ENCODE results near the gene COL18A1.

COL18A1 gene

DNA sequence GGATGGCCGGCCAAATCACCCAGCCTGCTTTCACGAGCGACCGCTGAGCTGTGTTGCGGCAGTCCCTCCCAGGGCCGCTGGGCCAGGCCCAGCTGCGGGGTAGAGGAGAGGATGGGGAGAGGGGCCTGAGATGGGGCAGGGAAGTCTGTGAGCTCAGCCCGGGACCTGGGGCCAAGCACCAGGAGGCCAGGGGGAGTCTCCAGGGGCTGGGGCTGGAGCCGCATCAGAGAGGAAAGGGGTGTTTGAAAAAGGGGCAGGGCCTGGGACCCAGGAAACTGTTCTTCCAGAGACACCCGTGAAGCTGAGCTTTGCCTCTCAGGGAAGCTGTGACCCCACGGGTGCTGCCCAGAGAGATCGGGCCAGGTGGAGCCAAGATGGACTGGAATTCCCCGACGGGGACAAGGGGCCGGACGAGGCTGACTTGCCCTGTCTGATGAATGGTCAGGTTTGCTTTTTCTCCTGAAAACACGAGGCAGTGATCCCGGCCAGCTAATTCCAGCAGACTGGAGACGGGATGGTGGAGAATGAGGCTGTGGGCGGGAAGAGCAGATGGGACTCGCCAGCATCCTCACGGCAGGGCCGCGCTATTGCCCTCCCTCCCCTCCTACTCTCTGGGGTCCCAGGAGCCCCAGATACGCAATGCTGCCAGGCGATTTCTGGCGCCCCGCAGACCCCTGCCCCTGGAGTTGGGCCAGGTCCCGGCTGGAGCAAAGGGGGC, 40.3 kb upstream of the COL18A1 start:
- Histone ChIP-seq H3K9me3 (ENCODE audit: insufficient read depth, low read length, severe bottlenecking) (no peaks in the 10 kb centered on the region), H3K27me3 (ENCODE audit: insufficient read depth, low read length, poor library complexity) (peaks cover 2% of the 10 kb centered on the region), H3K4me1 (ENCODE audit: insufficient read depth, low read length) (no peaks in the 10 kb centered on the region), H4K20me1 (ENCODE audit: insufficient read depth, low read length) (peaks cover 4% of the 10 kb centered on the region), H3K4me3 (ENCODE audit: low read depth in 1 of 2, low read length in 2 of 2) (no peak overlapping the region), H3K27ac (ENCODE audit: low read length) (no peak overlapping the region), H3K79me2 (ENCODE audit: insufficient read depth, low read length) (no peaks in the 10 kb centered on the region), H3K4me2 (ENCODE audit: insufficient read depth, low read length) (no peak overlapping the region), H3K36me3 (ENCODE audit: insufficient read depth, low read length) (no peaks in the 10 kb centered on the region), H2AFZ (ENCODE audit: low read depth, low read length) (no peak overlapping the region), H3K9ac (ENCODE audit: low read depth, low read length) (no peak overlapping the region)
- no peak for ATAC-seq (ENCODE audit: insufficient read depth, low read depth)
- TF ChIP-seq, protein P1, sequence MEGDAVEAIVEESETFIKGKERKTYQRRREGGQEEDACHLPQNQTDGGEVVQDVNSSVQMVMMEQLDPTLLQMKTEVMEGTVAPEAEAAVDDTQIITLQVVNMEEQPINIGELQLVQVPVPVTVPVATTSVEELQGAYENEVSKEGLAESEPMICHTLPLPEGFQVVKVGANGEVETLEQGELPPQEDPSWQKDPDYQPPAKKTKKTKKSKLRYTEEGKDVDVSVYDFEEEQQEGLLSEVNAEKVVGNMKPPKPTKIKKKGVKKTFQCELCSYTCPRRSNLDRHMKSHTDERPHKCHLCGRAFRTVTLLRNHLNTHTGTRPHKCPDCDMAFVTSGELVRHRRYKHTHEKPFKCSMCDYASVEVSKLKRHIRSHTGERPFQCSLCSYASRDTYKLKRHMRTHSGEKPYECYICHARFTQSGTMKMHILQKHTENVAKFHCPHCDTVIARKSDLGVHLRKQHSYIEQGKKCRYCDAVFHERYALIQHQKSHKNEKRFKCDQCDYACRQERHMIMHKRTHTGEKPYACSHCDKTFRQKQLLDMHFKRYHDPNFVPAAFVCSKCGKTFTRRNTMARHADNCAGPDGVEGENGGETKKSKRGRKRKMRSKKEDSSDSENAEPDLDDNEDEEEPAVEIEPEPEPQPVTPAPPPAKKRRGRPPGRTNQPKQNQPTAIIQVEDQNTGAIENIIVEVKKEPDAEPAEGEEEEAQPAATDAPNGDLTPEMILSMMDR (IDR thresholded peaks at IDR 0.05; ENCODE audit: borderline replicate concordance, extremely low read depth, low read length, poor library complexity, severe bottlenecking), result no peak
- no peak for TF ChIP-seq EZH2 (IDR thresholded peaks at IDR 0.05; ENCODE audit: borderline replicate concordance, low read depth, low read length, severe bottlenecking)
- no peak for DNase-seq

DNA sequence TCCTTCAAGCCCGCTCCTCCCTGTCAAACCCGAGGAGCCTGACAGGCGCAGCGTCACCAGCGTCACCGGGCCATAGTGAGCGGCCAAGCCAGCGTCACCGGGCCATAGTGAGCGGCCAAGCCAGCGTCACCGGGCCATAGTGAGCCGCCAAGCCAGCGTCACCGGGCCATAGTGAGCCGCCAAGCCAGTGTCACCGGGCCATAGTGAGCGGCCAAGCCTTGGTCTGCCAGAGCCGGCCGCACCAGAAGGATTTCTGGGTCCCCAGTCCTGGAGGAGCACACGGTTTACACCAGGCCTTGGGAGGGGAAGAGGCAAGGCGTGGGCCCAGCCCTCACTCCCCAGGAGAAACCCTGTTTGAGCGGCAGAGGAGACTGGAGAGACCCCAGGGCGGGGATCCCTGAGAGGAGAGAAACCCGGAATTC, 39.8 kb upstream of the COL18A1 start:
- Histone ChIP-seq H3K9me3 (ENCODE audit: insufficient read depth, low read length, severe bottlenecking) (no peaks in the 10 kb centered on the region), H3K79me2 (ENCODE audit: insufficient read depth, low read length) (no peaks in the 10 kb centered on the region), H3K4me1 (ENCODE audit: insufficient read depth, low read length) (no peaks in the 10 kb centered on the region), H3K9ac (ENCODE audit: low read depth, low read length) (no peak overlapping the region), H3K27me3 (ENCODE audit: insufficient read depth, low read length, poor library complexity) (peaks cover 2% of the 10 kb centered on the region), H2AFZ (ENCODE audit: low read depth, low read length) (no peak overlapping the region), H3K4me2 (ENCODE audit: insufficient read depth, low read length) (no peak overlapping the region), H3K36me3 (ENCODE audit: insufficient read depth, low read length) (no peaks in the 10 kb centered on the region), H4K20me1 (ENCODE audit: insufficient read depth, low read length) (peaks cover 4% of the 10 kb centered on the region), H3K4me3 (ENCODE audit: low read depth in 1 of 2, low read length in 2 of 2) (no peak overlapping the region), H3K27ac (ENCODE audit: low read length) (no peak overlapping the region)
- no peak for DNase-seq
- no peak for TF ChIP-seq EZH2 (IDR thresholded peaks at IDR 0.05; ENCODE audit: borderline replicate concordance, low read depth, low read length, severe bottlenecking)
- TF ChIP-seq, protein P1 (IDR thresholded peaks at IDR 0.05; ENCODE audit: borderline replicate concordance, extremely low read depth, low read length, poor library complexity, severe bottlenecking), result no peak
- no peak for ATAC-seq (ENCODE audit: insufficient read depth, low read depth)

DNA sequence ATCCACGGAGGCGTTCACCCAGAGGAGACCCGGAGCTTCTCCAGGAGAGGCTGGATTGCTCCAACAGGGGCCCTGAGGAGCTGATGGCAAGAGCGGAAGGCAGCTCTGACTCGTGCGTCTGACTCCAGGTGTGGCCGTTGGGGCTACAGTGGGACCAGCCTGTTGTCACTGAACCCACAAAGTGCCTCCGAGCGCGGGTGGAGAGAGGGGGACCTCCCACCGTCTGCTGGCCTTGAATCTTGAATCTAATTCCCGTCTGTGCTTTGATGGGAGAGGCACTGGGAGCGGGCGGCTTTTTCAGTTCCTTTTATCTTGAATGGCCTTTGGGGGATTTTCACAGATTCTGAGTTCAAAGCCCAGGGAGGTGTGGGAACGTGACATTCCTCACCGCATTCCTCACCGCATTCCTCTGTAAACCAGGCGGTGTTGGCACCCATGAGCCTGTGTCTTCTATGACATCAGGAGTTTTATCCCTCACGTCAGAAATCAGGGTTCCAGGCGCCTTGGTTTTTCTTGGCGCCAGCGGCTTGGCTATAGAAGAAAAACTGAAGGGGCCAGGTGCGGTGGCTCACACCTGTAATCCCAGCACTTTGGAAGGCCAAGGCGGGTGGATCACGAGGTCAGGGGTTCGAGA, 39.2 kb upstream of the COL18A1 start:
- Histone ChIP-seq H3K27ac (ENCODE audit: low read length) (no peak overlapping the region), H3K4me1 (ENCODE audit: insufficient read depth, low read length) (no peaks in the 10 kb centered on the region), H3K4me2 (ENCODE audit: insufficient read depth, low read length) (no peak overlapping the region), H3K27me3 (ENCODE audit: insufficient read depth, low read length, poor library complexity) (peaks cover 2% of the 10 kb centered on the region), H3K9me3 (ENCODE audit: insufficient read depth, low read length, severe bottlenecking) (no peaks in the 10 kb centered on the region), H3K36me3 (ENCODE audit: insufficient read depth, low read length) (no peaks in the 10 kb centered on the region), H2AFZ (ENCODE audit: low read depth, low read length) (no peak overlapping the region), H3K4me3 (ENCODE audit: low read depth in 1 of 2, low read length in 2 of 2) (no peak overlapping the region), H3K79me2 (ENCODE audit: insufficient read depth, low read length) (no peaks in the 10 kb centered on the region), H4K20me1 (ENCODE audit: insufficient read depth, low read length) (peaks cover 4% of the 10 kb centered on the region), H3K9ac (ENCODE audit: low read depth, low read length) (no peak overlapping the region)
- TF ChIP-seq EZH2 (IDR thresholded peaks at IDR 0.05; ENCODE audit: borderline replicate concordance, low read depth, low read length, severe bottlenecking), result no peak
- TF ChIP-seq, protein P1 (IDR thresholded peaks at IDR 0.05; ENCODE audit: borderline replicate concordance, extremely low read depth, low read length, poor library complexity, severe bottlenecking), result no peak
- DNase-seq (no peak), ATAC-seq (ENCODE audit: insufficient read depth, low read depth) (no peak)
